ENCODE data around the gene NHP2. TPM values are rescaled to one million over a fixed set of nuclear protein-coding genes. Genes with fewer than 3 reads are reported as not detected.
A peak's percentile ranks its signal among the peaks of the same experiment; 100 is the strongest.
"Not testable (repeated sequence)": the region's sequence is repeated elsewhere in the genome, so short reads cannot be mapped to it uniquely, and the experiment has no call there.

NHP2 gene
- total and polyA plus RNA-seq, 2 experiments from 2014 or later, result 148 to 178 TPM

DNA sequence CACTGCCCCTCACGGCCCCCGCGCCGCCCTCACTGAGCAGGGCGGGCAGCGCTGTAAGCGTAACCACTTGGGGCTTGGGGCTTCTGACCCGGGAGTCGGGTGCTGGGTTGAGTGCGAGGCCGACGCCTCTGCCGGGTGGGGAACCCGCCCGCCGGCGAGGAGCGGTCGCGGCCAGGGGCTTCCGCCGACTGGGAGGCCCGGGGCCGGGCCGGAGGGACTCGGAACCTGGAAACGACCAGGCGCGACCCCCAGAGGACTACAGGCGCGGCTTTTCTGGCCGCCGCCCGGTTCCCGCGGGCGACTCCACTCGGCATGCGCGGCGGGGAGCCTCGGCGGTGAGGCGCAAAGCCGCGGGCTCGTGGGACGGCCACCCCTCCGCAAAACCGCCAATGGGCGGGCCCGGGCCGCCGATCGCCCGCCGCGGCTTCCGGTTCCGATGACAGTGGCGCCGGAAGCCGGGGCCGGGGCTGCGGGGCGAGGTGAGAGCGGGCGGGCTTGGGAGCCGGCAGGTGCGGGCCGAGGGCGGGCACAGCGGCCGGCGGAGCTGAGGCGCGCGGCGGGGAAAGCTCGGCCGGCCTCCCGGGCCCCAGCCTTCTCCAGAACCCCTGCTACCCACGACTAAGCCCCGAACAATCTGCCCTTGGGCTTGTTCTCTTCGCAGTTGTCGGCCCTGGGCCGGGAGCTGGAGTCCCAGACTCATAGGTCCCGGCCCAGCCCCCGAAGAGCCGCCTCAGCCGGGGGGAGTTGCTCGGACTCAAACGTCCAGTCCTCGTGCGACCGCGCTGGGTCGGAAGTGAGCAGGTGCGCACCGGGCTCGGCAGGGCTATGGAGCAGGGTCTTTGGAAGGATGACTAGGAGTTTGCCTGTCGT, 22.9 kb downstream of the NHP2 start, which contains the start of gene RMND5B:
TSS of gene RMND5B (plus strand) at position 439 of the 870 bp plus-strand sequence. CDS start 7,106 bp downstream, outside the sequence.
- TF ChIP-seq EZH2 (IDR thresholded peaks at IDR 0.05; ENCODE audit: borderline replicate concordance) (no peak), EZH2phosphoT487 (IDR thresholded peaks at IDR 0.05; ENCODE audit: low read depth, severe bottlenecking, unreplicated experiment) (no peak)
- TF ChIP-seq, protein P1, sequence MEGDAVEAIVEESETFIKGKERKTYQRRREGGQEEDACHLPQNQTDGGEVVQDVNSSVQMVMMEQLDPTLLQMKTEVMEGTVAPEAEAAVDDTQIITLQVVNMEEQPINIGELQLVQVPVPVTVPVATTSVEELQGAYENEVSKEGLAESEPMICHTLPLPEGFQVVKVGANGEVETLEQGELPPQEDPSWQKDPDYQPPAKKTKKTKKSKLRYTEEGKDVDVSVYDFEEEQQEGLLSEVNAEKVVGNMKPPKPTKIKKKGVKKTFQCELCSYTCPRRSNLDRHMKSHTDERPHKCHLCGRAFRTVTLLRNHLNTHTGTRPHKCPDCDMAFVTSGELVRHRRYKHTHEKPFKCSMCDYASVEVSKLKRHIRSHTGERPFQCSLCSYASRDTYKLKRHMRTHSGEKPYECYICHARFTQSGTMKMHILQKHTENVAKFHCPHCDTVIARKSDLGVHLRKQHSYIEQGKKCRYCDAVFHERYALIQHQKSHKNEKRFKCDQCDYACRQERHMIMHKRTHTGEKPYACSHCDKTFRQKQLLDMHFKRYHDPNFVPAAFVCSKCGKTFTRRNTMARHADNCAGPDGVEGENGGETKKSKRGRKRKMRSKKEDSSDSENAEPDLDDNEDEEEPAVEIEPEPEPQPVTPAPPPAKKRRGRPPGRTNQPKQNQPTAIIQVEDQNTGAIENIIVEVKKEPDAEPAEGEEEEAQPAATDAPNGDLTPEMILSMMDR (IDR thresholded peaks at IDR 0.05; ENCODE audit: poor library complexity), result no peak
- peak within 1 kb of the TSS; percentile 99 for H3K27ac ChIP-seq
- peaks cover 26% of the 10 kb centered on the region for H3K79me2 ChIP-seq
- H3K9me3 ChIP-seq (ENCODE audit: low read depth), result no peaks in the 10 kb centered on the region
- peaks cover 9% of the 10 kb centered on the region for H3K4me1 ChIP-seq (ENCODE audit: insufficient read depth)
- H3K36me3 ChIP-seq (replicated peaks; ENCODE audit: insufficient read depth, low read depth), result no peaks in the 10 kb centered on the region
- H2AFZ ChIP-seq, result peak within 1 kb of the TSS; percentile 99
- DNase-seq (ENCODE audit: low spot score), result peak; percentile 95
- H3K27me3 ChIP-seq, result no peaks in the 10 kb centered on the region
- peak within 1 kb of the TSS; percentile 99 for H3K4me3 ChIP-seq
- no peaks in the 10 kb centered on the region for H3K9me2 ChIP-seq (replicated peaks; ENCODE audit: insufficient read depth)
- peak within 1 kb of the TSS; percentile 95 for H3K4me2 ChIP-seq
- no peaks in the 10 kb centered on the region for H4K20me1 ChIP-seq (ENCODE audit: insufficient read depth, poor library complexity, severe bottlenecking)
- under 1% methylated on average over 81 of the region's 102 CpGs for WGBS (ENCODE audit: low lambda C conversion rate, missing lambda C conversion rate)

DNA sequence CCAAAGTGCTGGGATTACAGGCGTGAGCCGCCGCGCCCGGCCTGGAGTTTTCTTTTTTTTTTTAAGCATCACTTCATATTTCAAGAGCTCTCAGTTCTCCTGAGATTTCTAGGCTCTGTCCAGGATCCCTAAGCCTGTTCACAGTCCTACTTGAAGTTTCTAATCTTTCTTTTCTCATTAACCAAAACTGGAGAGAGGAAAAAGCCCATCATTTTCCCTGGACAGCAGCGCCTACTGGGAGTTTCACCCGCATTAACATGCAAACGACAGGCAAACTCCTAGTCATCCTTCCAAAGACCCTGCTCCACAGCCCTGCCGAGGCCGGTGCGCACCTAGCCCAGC, 23.5 kb downstream of the NHP2 start:
- H4K20me1 ChIP-seq (ENCODE audit: insufficient read depth, poor library complexity, severe bottlenecking); H3K4me1 ChIP-seq (ENCODE audit: insufficient read depth); DNase-seq (ENCODE audit: low spot score); H3K36me3 ChIP-seq (replicated peaks; ENCODE audit: insufficient read depth, low read depth); H3K9me2 ChIP-seq (replicated peaks; ENCODE audit: insufficient read depth); H3K27me3 ChIP-seq; H3K9me3 ChIP-seq (ENCODE audit: low read depth): not testable (repeated sequence)
- H3K27ac ChIP-seq, result peak overlapping the region; percentile 99
- peak overlapping the region; percentile 99 for H2AFZ ChIP-seq
- peaks cover 20% of the 10 kb centered on the region for H3K79me2 ChIP-seq
- H3K4me3 ChIP-seq, result peak overlapping the region; percentile 99
- WGBS (ENCODE audit: low lambda C conversion rate, missing lambda C conversion rate), result 19% methylated on average over 11 of the region's 11 CpGs
- peak overlapping the region; percentile 95 for H3K4me2 ChIP-seq

DNA sequence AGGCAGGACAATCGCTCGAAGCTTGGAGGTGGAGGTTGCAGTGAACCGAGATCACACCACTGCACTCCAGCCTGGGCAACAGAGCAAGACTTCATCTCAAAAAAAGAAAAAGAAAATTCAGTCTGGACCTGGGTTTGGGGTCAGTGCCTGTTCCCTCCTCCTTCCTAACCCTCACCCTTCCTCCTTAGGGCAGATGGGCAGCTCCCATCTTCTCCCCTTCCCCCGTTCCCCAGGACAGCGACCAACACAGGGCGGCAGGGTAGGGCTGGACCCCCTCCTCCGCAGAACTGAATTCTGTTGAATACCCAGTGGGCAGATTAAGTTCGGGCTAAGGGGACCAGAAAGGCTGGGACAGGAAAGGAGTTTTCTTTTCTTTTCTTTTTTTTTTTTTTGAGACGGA, 24.4 kb downstream of the NHP2 start:
- no peak overlapping the region for H3K4me2 ChIP-seq
- H3K4me3 ChIP-seq, result no peak overlapping the region
- H4K20me1 ChIP-seq (ENCODE audit: insufficient read depth, poor library complexity, severe bottlenecking), result no peaks in the 10 kb centered on the region
- TF ChIP-seq EZH2 (IDR thresholded peaks at IDR 0.05; ENCODE audit: borderline replicate concordance) (no peak), EZH2phosphoT487 (IDR thresholded peaks at IDR 0.05; ENCODE audit: low read depth, severe bottlenecking, unreplicated experiment) (no peak)
- TF ChIP-seq, protein P1 (IDR thresholded peaks at IDR 0.05; ENCODE audit: poor library complexity), result no peak
- no peaks in the 10 kb centered on the region for H3K9me2 ChIP-seq (replicated peaks; ENCODE audit: insufficient read depth)
- 90% methylated on average over 8 of the region's 9 CpGs for WGBS (ENCODE audit: low lambda C conversion rate, missing lambda C conversion rate)
- no peak for DNase-seq (ENCODE audit: low spot score)
- no peaks in the 10 kb centered on the region for H3K27me3 ChIP-seq
- peaks cover 12% of the 10 kb centered on the region for H3K79me2 ChIP-seq
- no peak overlapping the region for H3K27ac ChIP-seq
- H3K36me3 ChIP-seq (replicated peaks; ENCODE audit: insufficient read depth, low read depth), result no peaks in the 10 kb centered on the region
- no peak overlapping the region for H2AFZ ChIP-seq
- H3K4me1 ChIP-seq (ENCODE audit: insufficient read depth), result peaks cover 9% of the 10 kb centered on the region
- no peaks in the 10 kb centered on the region for H3K9me3 ChIP-seq (ENCODE audit: low read depth)

DNA sequence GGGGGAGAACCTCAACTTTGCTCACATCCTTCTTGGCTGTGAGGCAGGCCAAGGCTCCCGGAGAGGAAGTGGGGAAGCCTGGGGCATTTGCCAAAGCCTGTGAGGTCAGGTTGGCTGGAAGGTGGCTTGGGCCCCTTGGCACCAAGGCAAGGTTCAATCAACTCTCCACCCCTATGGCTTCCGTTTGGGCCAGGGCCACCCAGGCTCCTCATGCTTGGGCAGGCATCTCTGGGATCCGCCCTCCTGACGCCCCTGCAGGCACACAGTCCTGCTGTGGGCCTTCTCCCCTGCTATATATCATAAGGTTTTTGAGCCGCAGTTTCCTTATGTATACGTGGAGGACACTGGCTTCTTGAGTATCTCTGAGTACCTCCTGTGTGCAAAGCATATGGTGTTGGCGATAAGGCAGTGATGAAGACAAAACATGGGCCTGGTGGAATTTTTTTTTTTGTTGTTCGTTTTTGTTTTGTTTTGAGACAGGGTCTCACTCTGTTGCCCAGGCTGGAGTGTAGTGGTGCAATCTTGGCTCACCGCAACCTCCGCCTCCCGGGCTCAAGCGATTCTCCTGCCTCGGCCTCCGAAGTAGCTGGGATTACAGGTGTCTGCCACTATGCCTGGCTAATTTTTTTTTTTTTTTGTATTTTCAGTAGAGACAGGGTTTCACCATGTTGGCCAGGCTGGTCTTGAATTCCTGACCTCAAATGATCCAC, 26.2 kb downstream of the NHP2 start:
- 86% methylated on average over 14 of the region's 14 CpGs for WGBS (ENCODE audit: low lambda C conversion rate, missing lambda C conversion rate)
- H4K20me1 ChIP-seq (ENCODE audit: insufficient read depth, poor library complexity, severe bottlenecking); H3K9me3 ChIP-seq (ENCODE audit: low read depth); H3K4me1 ChIP-seq (ENCODE audit: insufficient read depth); H3K27me3 ChIP-seq; H3K4me3 ChIP-seq; H3K9me2 ChIP-seq (replicated peaks; ENCODE audit: insufficient read depth); DNase-seq (ENCODE audit: low spot score); H3K4me2 ChIP-seq; H3K27ac ChIP-seq; H2AFZ ChIP-seq; H3K36me3 ChIP-seq (replicated peaks; ENCODE audit: insufficient read depth, low read depth): not testable (repeated sequence)
- H3K79me2 ChIP-seq, result peaks cover 11% of the 10 kb centered on the region
